Urinary bladder (tissue), 4 donors: ENCODE data around the gene KLHL22. TPM values are rescaled to one million over a fixed set of nuclear protein-coding genes. Genes with fewer than 3 reads are reported as not detected.
"Not testable (repeated sequence)": the region's sequence is repeated elsewhere in the genome, so short reads cannot be mapped to it uniquely, and the experiment has no call there.

Source experiments
- DNase-seq: peaks from one replicate; pipeline ENCODE4 v3.0.0-alpha.2; 2015; ENCODE audit errors: extremely low spot score
- H3K27ac ChIP-seq: one replicate; pipeline ENCODE4 v1.5.1; 2013; ENCODE audit warnings: low read depth, mild to moderate bottlenecking, moderate library complexity
- H3K36me3 ChIP-seq: one replicate; pipeline ENCODE4 v1.6.1; 2013; ENCODE audit warnings: mild to moderate bottlenecking, moderate library complexity; ENCODE audit not compliant: insufficient read depth
- H3K4me1 ChIP-seq: one replicate; pipeline ENCODE4 v1.6.1; 2013; ENCODE audit warnings: mild to moderate bottlenecking, moderate library complexity; ENCODE audit not compliant: insufficient read depth
- H3K4me3 ChIP-seq: one replicate; pipeline ENCODE4 v1.5.1; 2013; ENCODE audit warnings: low read depth, low read length
- WGBS: extraction: QIAGEN DNeasy Blood & Tissue Kit; methylation state at CpG from one replicate; pipeline ENCODE4 v1.1.7; 2013; 5-methylcytosine and 5-hydroxymethylcytosine counted together
- polyA plus RNA-seq: library from polyadenylated mRNA; stranded (reverse); fragments of 200-250 nt; gene quantifications from one replicate; pipeline ENCODE4 v1.2.3, GENCODE V29; 2013
- total RNA-seq: library from RNA; depleted of rRNA; stranded (reverse); fragments of >200 nt; gene quantifications from one replicate; pipeline ENCODE4 v1.2.3, GENCODE V29; 2014
- donor health status: healthy with polysubstance abuse.
- donor health status: healthy.

KLHL22 gene
- total RNA-seq: 36.7 TPM
- 26.3 TPM for polyA plus RNA-seq

GRCh38 chr22:20494978-20495860, at the start of gene KLHL22:
Gene KLHL22 (minus strand): TSS chr22:20495795. CDS start chr22:20489211, 6,584 bp downstream.
- under 1% methylated on average over 108 of the region's 108 CpGs for WGBS
- no peaks in the 10 kb centered on the region for H3K4me1 ChIP-seq
- DNase-seq: no peak

GRCh38 chr22:20545318-20545634, 49.7 kb upstream of the KLHL22 start:
- WGBS: 98% methylated on average over 3 of the region's 3 CpGs
- not testable (repeated sequence) for DNase-seq

More at GRCh38 chr22:20494978-20495860, at the start of gene KLHL22:
- H3K36me3 ChIP-seq: no peaks in the 10 kb centered on the region
- peak within 1 kb of the TSS; percentile 79 for H3K4me3 ChIP-seq
- H3K27ac ChIP-seq: peak within 1 kb of the TSS; percentile 95

DNA sequence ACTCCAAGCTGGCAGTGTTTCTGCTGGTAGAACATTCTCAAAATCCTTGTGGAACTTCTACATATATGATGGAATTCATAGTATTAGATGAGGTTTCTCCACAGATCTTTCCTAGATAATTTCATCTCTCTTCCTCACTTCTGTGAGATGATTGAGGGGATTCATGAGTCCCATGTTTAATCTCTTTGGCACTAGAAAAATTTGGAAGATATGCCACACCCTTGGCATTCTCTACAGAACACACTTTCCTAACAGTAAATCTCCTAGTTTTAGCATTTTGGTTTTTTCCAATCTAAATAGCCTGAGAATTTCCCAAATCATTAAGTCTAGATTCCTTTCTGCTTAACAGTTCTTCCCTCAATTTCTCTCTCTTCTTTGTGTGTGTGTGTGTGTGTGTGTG, 47.1 kb upstream of the KLHL22 start:
- DNase-seq: no peak
- H3K36me3 ChIP-seq: no peaks in the 10 kb centered on the region
- H3K4me3 ChIP-seq: no peak overlapping the region
- peaks cover 4% of the 10 kb centered on the region for H3K4me1 ChIP-seq
- no peak overlapping the region for H3K27ac ChIP-seq

More at GRCh38 chr22:20545318-20545634, 49.7 kb upstream of the KLHL22 start:
- not testable (repeated sequence) for H3K36me3 ChIP-seq, H3K4me3 ChIP-seq, H3K4me1 ChIP-seq, H3K27ac ChIP-seq

GRCh38 chr22:20542055-20542454, 46.5 kb upstream of the KLHL22 start:
- H3K36me3 ChIP-seq: no peaks in the 10 kb centered on the region
- 94% methylated on average over 3 of the region's 3 CpGs for WGBS
- DNase-seq: no peak

DNA sequence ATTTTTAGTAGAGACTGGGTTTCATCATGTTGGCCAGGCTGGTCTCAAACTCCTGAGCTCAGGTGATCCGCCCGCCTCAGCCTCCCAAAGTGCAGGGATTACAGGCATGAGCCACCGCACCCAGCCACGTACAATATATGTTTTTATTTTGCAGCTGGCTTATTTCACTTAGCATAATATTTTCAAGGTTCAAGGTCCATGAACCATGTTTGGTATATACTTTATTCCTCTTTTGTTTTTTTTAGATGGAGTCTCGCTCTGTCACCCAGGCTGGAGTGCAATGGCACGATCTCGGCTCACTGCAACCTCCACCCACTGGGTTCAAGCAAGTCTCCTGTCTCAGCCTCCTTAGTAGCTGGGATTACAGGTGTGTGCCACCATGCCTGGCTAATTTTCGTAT, 43.3 kb upstream of the KLHL22 start:
- H3K4me1 ChIP-seq, H3K4me3 ChIP-seq, DNase-seq, H3K36me3 ChIP-seq, H3K27ac ChIP-seq: not testable (repeated sequence)
- 97% methylated on average over 8 of the region's 8 CpGs for WGBS

More at GRCh38 chr22:20542055-20542454, 46.5 kb upstream of the KLHL22 start:
- H3K4me1 ChIP-seq: peaks cover 4% of the 10 kb centered on the region
- no peak overlapping the region for H3K27ac ChIP-seq
- no peak overlapping the region for H3K4me3 ChIP-seq

- 95% methylated on average over 7 of the region's 7 CpGs for WGBS
- DNase-seq: no peak
- Histone ChIP-seq H3K36me3 (no peaks in the 10 kb centered on the region), H3K27ac (no peak overlapping the region), H3K4me1 (no peaks in the 10 kb centered on the region), H3K4me3 (no peak overlapping the region)
Measured at GRCh38 chr22:20537983-20538382, 42.4 kb upstream of the KLHL22 start.

GRCh38 chr22:20537325-20537756, 41.7 kb upstream of the KLHL22 start:
- H3K4me1 ChIP-seq: no peaks in the 10 kb centered on the region
- DNase-seq: no peak
- no peak overlapping the region for H3K27ac ChIP-seq
- H3K36me3 ChIP-seq: no peaks in the 10 kb centered on the region
- WGBS: 98% methylated on average over 3 of the region's 3 CpGs
- no peak overlapping the region for H3K4me3 ChIP-seq

- 82% methylated on average over 12 of the region's 12 CpGs for WGBS
- Histone ChIP-seq H3K4me3 (no peak overlapping the region), H3K4me1 (no peaks in the 10 kb centered on the region), H3K36me3 (no peaks in the 10 kb centered on the region), H3K27ac (no peak overlapping the region)
- no peak for DNase-seq
Measured at GRCh38 chr22:20536590-20537324, 41.2 kb upstream of the KLHL22 start.

GRCh38 chr22:20533879-20534265, 38.3 kb upstream of the KLHL22 start:
- Histone ChIP-seq H3K4me1 (no peaks in the 10 kb centered on the region), H3K27ac (no peak overlapping the region), H3K4me3 (no peak overlapping the region), H3K36me3 (no peaks in the 10 kb centered on the region)
- no peak for DNase-seq
- 58% methylated on average over 3 of the region's 3 CpGs for WGBS

DNA sequence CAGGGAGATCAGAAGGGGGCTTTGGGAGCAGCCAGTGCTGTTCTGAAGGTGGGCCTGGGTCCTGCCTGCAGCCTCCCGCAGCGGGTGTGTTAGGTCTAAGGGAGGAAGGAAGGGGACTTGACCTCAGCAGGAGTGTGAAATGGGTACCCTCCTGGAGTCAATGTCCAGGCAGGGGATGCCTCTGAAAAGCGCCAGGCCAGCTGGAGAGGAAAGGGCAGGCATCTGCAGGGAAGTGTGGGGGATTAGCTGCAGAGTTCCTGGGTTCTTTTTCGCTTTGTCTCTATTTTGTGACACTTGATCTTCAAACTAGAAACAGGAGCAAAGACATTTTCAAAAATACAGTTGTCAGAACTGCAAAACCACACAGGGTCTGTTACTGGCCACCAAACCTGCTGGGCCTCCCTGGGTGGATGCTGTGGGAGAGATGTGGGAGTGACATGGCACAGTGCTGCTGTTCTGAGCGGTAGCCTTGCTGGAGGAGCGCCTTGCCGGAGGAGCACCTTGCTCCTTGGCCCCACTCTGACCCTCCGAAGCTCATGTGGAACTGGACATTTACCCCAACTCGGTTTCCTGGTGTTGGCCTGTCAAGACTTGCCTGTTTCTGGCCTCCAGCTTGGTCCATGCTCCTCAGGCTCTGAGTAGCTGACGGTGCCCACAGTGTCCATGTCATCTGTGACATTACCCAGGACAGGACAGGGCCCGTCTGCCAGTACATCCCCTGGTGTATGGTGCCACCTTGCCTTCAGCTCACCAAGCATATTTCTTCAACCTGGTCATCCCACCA, 37.7 kb upstream of the KLHL22 start:
- no peak for DNase-seq
- no peaks in the 10 kb centered on the region for H3K4me1 ChIP-seq
- no peaks in the 10 kb centered on the region for H3K36me3 ChIP-seq
- H3K4me3 ChIP-seq: no peak overlapping the region
- WGBS: 91% methylated on average over 11 of the region's 11 CpGs
- H3K27ac ChIP-seq: no peak overlapping the region

- Histone ChIP-seq H3K36me3 (no peaks in the 10 kb centered on the region), H3K4me1 (no peaks in the 10 kb centered on the region), H3K4me3 (no peak overlapping the region), H3K27ac (peak overlapping the region; percentile 19)
- no peak for DNase-seq
- WGBS: 71% methylated on average over 10 of the region's 10 CpGs
Measured at GRCh38 chr22:20532256-20532993, 36.8 kb upstream of the KLHL22 start.

- peak; percentile 37 for DNase-seq
- no peaks in the 10 kb centered on the region for H3K36me3 ChIP-seq
- H3K4me1 ChIP-seq: peaks cover under 1% of the 10 kb centered on the region
- peak overlapping the region; percentile 19 for H3K27ac ChIP-seq
- 29% methylated on average over 15 of the region's 15 CpGs for WGBS
- H3K4me3 ChIP-seq: no peak overlapping the region
Measured at GRCh38 chr22:20531404-20532201, 36.0 kb upstream of the KLHL22 start.
